Ishikawa (cell line): Measurements from ENCODE around the gene UNC79.

ENCODE experiments used
- CEBPB ChIP-seq: IDR thresholded peaks from 2 replicates; pipeline ENCODE4 v1.6.1; 2012
- CREB1 ChIP-seq: IDR thresholded peaks from 2 replicates; pipeline ENCODE4 v1.6.1; 2012; ENCODE audit warnings: low read depth
- EGR1 ChIP-seq: IDR thresholded peaks from 2 replicates; pipeline ENCODE4 v1.6.1; 2012
- EP300 ChIP-seq: IDR thresholded peaks from 2 replicates; pipeline ENCODE4 v1.6.1; 2012; ENCODE audit warnings: borderline replicate concordance
- FOXM1 ChIP-seq: IDR thresholded peaks from 2 replicates; pipeline ENCODE4 v1.6.1; 2012; ENCODE audit warnings: low read depth, borderline replicate concordance
- NFIC ChIP-seq: IDR thresholded peaks from 2 replicates; pipeline ENCODE4 v1.6.1; 2012
- RAD21 ChIP-seq: IDR thresholded peaks from 2 replicates; pipeline ENCODE4 v1.6.1; 2012; ENCODE audit warnings: low read depth
- TAF1 ChIP-seq: IDR thresholded peaks from 2 replicates; pipeline ENCODE4 v1.6.1; 2012; ENCODE audit warnings: low read depth, mild to moderate bottlenecking
- TCF12 ChIP-seq: IDR thresholded peaks from 2 replicates; pipeline ENCODE4 v1.6.1; 2012; ENCODE audit warnings: low read depth
- TEAD4 ChIP-seq: IDR thresholded peaks from 2 replicates; pipeline ENCODE4 v1.6.1; 2012
- YY1 ChIP-seq: IDR thresholded peaks from 2 replicates; pipeline ENCODE4 v1.6.1; 2012; ENCODE audit warnings: low read depth
- ZBTB7A ChIP-seq: IDR thresholded peaks from 2 replicates; pipeline ENCODE4 v1.6.1; 2012; ENCODE audit warnings: low read depth
- TF ChIP-seq, protein P1 (sequence below): IDR thresholded peaks from 2 replicates; pipeline ENCODE4 v1.6.1; 2012
- TF ChIP-seq, protein P2 (sequence below): IDR thresholded peaks from 2 replicates; pipeline ENCODE4 v1.6.1; 2012; ENCODE audit warnings: low read depth, mild to moderate bottlenecking
- TF ChIP-seq, protein P3 (sequence below): IDR thresholded peaks from 2 replicates; pipeline ENCODE4 v1.6.1; 2012

Gene UNC79

GRCh38 chr14:93629643-93630042 is 198.9 kb downstream of the UNC79 start:
- no peak for TF ChIP-seq NFIC
- TF ChIP-seq, protein P1, sequence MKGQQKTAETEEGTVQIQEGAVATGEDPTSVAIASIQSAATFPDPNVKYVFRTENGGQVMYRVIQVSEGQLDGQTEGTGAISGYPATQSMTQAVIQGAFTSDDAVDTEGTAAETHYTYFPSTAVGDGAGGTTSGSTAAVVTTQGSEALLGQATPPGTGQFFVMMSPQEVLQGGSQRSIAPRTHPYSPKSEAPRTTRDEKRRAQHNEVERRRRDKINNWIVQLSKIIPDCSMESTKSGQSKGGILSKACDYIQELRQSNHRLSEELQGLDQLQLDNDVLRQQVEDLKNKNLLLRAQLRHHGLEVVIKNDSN = no peak
- no peak for TF ChIP-seq ZBTB7A
- TF ChIP-seq CEBPB = no peak
- TF ChIP-seq CREB1 = no peak
- TF ChIP-seq, protein P2, sequence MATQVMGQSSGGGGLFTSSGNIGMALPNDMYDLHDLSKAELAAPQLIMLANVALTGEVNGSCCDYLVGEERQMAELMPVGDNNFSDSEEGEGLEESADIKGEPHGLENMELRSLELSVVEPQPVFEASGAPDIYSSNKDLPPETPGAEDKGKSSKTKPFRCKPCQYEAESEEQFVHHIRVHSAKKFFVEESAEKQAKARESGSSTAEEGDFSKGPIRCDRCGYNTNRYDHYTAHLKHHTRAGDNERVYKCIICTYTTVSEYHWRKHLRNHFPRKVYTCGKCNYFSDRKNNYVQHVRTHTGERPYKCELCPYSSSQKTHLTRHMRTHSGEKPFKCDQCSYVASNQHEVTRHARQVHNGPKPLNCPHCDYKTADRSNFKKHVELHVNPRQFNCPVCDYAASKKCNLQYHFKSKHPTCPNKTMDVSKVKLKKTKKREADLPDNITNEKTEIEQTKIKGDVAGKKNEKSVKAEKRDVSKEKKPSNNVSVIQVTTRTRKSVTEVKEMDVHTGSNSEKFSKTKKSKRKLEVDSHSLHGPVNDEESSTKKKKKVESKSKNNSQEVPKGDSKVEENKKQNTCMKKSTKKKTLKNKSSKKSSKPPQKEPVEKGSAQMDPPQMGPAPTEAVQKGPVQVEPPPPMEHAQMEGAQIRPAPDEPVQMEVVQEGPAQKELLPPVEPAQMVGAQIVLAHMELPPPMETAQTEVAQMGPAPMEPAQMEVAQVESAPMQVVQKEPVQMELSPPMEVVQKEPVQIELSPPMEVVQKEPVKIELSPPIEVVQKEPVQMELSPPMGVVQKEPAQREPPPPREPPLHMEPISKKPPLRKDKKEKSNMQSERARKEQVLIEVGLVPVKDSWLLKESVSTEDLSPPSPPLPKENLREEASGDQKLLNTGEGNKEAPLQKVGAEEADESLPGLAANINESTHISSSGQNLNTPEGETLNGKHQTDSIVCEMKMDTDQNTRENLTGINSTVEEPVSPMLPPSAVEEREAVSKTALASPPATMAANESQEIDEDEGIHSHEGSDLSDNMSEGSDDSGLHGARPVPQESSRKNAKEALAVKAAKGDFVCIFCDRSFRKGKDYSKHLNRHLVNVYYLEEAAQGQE = no peak
- TF ChIP-seq YY1 = no peak
- TF ChIP-seq TCF12 = no peak
- TF ChIP-seq TAF1 = no peak

GRCh38 chr14:93638790-93639189 is 208.1 kb downstream of the UNC79 start:
- no peak for TF ChIP-seq NFIC
- no peak for TF ChIP-seq YY1
- no peak for TF ChIP-seq FOXM1
- TF ChIP-seq CEBPB = 0 out of 2 replicates have a peak, but pooled peaks have one; percentile 10

- TF ChIP-seq CEBPB (no peak), FOXM1 (no peak), EP300 (no peak), NFIC (no peak), ZBTB7A (no peak), RAD21 (no peak), CREB1 (no peak), TEAD4 (no peak), YY1 (no peak), EGR1 (no peak), TCF12 (no peak), TAF1 (no peak)
- TF ChIP-seq, protein P3, sequence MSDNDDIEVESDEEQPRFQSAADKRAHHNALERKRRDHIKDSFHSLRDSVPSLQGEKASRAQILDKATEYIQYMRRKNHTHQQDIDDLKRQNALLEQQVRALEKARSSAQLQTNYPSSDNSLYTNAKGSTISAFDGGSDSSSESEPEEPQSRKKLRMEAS = no peak
- TF ChIP-seq, protein P2 = no peak
- TF ChIP-seq, protein P1 = no peak
These were observed 212.4 kb downstream of the UNC79 start for GRCh38 chr14:93643127-93643526.

DNA sequence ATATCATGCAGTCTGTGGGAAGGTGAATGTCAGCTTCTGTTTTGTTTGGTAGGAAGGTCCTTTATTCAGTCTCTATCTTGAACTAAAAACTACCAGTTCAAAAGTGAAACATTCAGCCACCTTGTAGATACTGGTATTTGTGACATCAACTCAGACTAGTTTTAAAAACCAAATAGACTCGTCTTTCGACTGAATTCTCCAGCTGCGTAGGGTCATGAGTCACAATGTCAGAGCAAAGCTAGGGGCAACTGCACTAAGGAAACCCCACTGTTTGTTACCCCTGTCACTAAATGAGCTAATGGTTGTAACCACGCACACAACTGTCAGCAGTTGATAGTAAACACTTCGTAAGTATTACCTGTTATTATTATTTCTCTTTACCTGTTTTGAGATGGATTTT is 212.9 kb downstream of the UNC79 start:
- no peak for TF ChIP-seq EGR1
- TF ChIP-seq NFIC = no peak
- TF ChIP-seq CEBPB = no peak
- TF ChIP-seq, protein P2 = no peak
- TF ChIP-seq, protein P1 = no peak
- TF ChIP-seq EP300 = no peak
- TF ChIP-seq RAD21 = no peak
- no peak for TF ChIP-seq TEAD4
- no peak for TF ChIP-seq YY1
- TF ChIP-seq TAF1 = no peak
- no peak for TF ChIP-seq ZBTB7A
- TF ChIP-seq CREB1 = no peak

- TF ChIP-seq RAD21 (no peak), EGR1 (no peak), CEBPB (no peak), EP300 (no peak), TCF12 (no peak), CREB1 (no peak), FOXM1 (no peak), ZBTB7A (no peak), TEAD4 (no peak), TAF1 (no peak)
- TF ChIP-seq, protein P3 = no peak
- TF ChIP-seq, protein P1 = no peak
- TF ChIP-seq, protein P2 = no peak
These were observed 214.5 kb downstream of the UNC79 start for GRCh38 chr14:93645200-93645599.
